A673 (cell line): ENCODE data around the gene RNF8.

Experiments used
- EZH2 ChIP-seq: fragments of 200-600 bp; sonication (generic); IDR thresholded peaks from 2 replicates; pipeline ENCODE4 v1.6.1; 2017; ENCODE audit warnings: borderline replicate concordance, low read depth, mild to moderate bottlenecking, mixed read lengths, antibody characterized with exemption, low read length; ENCODE audit not compliant: poor library complexity, severe bottlenecking
- TF ChIP-seq, protein P1 (sequence below): fragments of 300-800, 200-600 bp; sonication (generic); conservative IDR thresholded peaks from 2 replicates; pipeline ENCODE4 v1.5.1; 2017; ENCODE audit warnings: low read depth, mild to moderate bottlenecking, antibody characterized with exemption, low read length, moderate library complexity, mixed read lengths

DNA sequence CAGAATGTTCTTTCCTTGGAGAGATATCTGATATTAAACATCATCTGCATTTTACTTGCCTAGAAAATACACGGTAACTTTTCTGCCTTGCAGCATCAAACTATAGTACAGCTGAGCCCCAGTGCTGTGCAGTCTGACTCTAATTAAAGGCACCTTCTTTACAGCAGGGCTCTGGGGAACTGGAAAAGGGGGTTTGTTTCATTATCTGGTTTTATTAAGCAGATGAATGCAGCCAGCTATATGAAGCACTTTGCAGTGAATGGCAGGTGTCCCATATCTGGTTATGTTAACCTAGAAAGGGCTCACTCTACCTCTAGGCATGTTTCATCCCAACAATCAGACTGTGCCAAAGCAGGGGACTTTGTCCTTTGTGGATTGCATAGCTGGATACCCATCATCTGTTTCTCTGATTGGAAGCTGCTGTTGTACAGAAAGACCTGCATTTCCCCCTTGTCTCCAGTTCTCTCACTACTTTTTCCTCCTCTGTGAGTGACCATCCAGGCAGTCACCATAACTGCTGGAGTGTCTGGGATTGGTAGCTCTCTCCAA is 39.7 kb downstream of the RNF8 start:
- TF ChIP-seq, protein P1, sequence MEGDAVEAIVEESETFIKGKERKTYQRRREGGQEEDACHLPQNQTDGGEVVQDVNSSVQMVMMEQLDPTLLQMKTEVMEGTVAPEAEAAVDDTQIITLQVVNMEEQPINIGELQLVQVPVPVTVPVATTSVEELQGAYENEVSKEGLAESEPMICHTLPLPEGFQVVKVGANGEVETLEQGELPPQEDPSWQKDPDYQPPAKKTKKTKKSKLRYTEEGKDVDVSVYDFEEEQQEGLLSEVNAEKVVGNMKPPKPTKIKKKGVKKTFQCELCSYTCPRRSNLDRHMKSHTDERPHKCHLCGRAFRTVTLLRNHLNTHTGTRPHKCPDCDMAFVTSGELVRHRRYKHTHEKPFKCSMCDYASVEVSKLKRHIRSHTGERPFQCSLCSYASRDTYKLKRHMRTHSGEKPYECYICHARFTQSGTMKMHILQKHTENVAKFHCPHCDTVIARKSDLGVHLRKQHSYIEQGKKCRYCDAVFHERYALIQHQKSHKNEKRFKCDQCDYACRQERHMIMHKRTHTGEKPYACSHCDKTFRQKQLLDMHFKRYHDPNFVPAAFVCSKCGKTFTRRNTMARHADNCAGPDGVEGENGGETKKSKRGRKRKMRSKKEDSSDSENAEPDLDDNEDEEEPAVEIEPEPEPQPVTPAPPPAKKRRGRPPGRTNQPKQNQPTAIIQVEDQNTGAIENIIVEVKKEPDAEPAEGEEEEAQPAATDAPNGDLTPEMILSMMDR, result no peak
- no peak for TF ChIP-seq EZH2
